Neural cell (in vitro differentiated cells): Measurements from ENCODE around the gene FLT1.

Source experiments
- CTCF ChIP-seq: fragments of 450-650 bp; IDR thresholded peaks from 2 replicates; pipeline ENCODE4 v1.5.1; 2014; ENCODE audit warnings: antibody characterized with exemption, mild to moderate bottlenecking, moderate library complexity; ENCODE audit not compliant: poor library complexity, severe bottlenecking
- EP300 ChIP-seq: fragments of 450-650 bp; conservative IDR thresholded peaks from 2 replicates; pipeline ENCODE4 v1.6.1; 2014; ENCODE audit warnings: antibody characterized with exemption, mild to moderate bottlenecking, moderate library complexity; ENCODE audit not compliant: poor library complexity, severe bottlenecking
- EZH2 ChIP-seq: fragments of 200-600, 300-800 bp; shearing (Covaris generic), sonication (generic); IDR thresholded peaks from 2 replicates; pipeline ENCODE4 v1.6.1; 2014; ENCODE audit warnings: antibody characterized with exemption, low read length, borderline replicate concordance, mild to moderate bottlenecking; ENCODE audit not compliant: insufficient read depth, poor library complexity, severe bottlenecking
- POLR2AphosphoS5 ChIP-seq: IDR thresholded peaks from 2 replicates; pipeline ENCODE4 v1.6.1; 2012
- RAD21 ChIP-seq: fragments of 450-650 bp; conservative IDR thresholded peaks from 2 replicates; pipeline ENCODE4 v1.6.1; 2014; ENCODE audit warnings: antibody characterized with exemption, mild to moderate bottlenecking, moderate library complexity
- SMC3 ChIP-seq: fragments of 450-650 bp; conservative IDR thresholded peaks from 2 replicates; pipeline ENCODE4 v1.6.1; 2014; ENCODE audit warnings: antibody characterized with exemption, mild to moderate bottlenecking, moderate library complexity; ENCODE audit not compliant: poor library complexity

- TF ChIP-seq CTCF = no peak
- TF ChIP-seq POLR2AphosphoS5 = no peak
- no peak for TF ChIP-seq SMC3
- TF ChIP-seq EZH2 = no peak
- no peak for TF ChIP-seq EP300
- TF ChIP-seq RAD21 = no peak
Measured at GRCh38 chr13:28483313-28483931, 11.5 kb downstream of the FLT1 start.
